OCI-LY1 (cell line): Measurements from ENCODE around the gene FAM151B.

Experiments
- H2AFZ ChIP-seq: fragments of 200-600 bp; sonication (generic), shearing (Covaris generic); 2 replicates; pipeline ENCODE4 v1.6.0; 2014; ENCODE audit warnings: antibody characterized with exemption, mild to moderate bottlenecking, low read length
- H3F3A ChIP-seq: fragments of 200-600 bp; sonication (generic), shearing (Covaris generic); 2 replicates; pipeline ENCODE4 v1.6.0; 2014; ENCODE audit warnings: mild to moderate bottlenecking, antibody characterized with exemption, low read length, moderate library complexity; ENCODE audit not compliant: insufficient read depth
- H3K27ac ChIP-seq: fragments of 200-600 bp; sonication (generic); 2 replicates; pipeline ENCODE4 v1.5.1; 2014; ENCODE audit warnings: low read length, mixed run types, mild to moderate bottlenecking, low read depth; ENCODE audit not compliant: poor library complexity, severe bottlenecking
- H3K27me3 ChIP-seq: fragments of 200-600 bp; sonication (generic); 2 replicates; pipeline ENCODE4 v1.6.0; 2014; ENCODE audit warnings: antibody characterized with exemption, mild to moderate bottlenecking, low read length, moderate library complexity; ENCODE audit not compliant: insufficient read depth
- H3K36me3 ChIP-seq: fragments of 200-600 bp; sonication (generic); 2 replicates; pipeline ENCODE4 v1.6.1; 2014; ENCODE audit warnings: mild to moderate bottlenecking, antibody characterized with exemption, low read length, moderate library complexity, mixed read lengths; ENCODE audit not compliant: insufficient read depth
- H3K4me1 ChIP-seq: fragments of 200-600 bp; sonication (generic); 2 replicates; pipeline ENCODE4 v1.5.1; 2014; ENCODE audit warnings: mild to moderate bottlenecking, low read length, moderate library complexity; ENCODE audit not compliant: insufficient read depth, severe bottlenecking
- H3K4me2 ChIP-seq: fragments of 200-600 bp; sonication (generic), shearing (Covaris generic); 2 replicates; pipeline ENCODE4 v1.6.1; 2014; ENCODE audit warnings: low read length
- H3K4me3 ChIP-seq: fragments of 200-600 bp; sonication (generic); 2 replicates; pipeline ENCODE4 v1.5.1; 2014; ENCODE audit warnings: low read length, low read depth, mild to moderate bottlenecking, mixed read lengths; ENCODE audit not compliant: poor library complexity, severe bottlenecking
- H3K79me2 ChIP-seq: fragments of 200-600 bp; shearing (Covaris generic); 2 replicates; pipeline ENCODE4 v1.6.1; 2016; ENCODE audit warnings: mixed run types, low read length, mixed read lengths; ENCODE audit not compliant: insufficient read depth
- H3K9ac ChIP-seq: fragments of 200-600 bp; sonication (generic), shearing (Covaris generic); 2 replicates; pipeline ENCODE4 v1.6.1; 2014; ENCODE audit warnings: mild to moderate bottlenecking, low read length, mixed read lengths
- H3K9me2 ChIP-seq: fragments of 200-600 bp; sonication (generic), shearing (Covaris generic); 2 replicates; pipeline ENCODE4 v1.6.1; 2014; ENCODE audit warnings: low read depth, mild to moderate bottlenecking, low read length, mixed read lengths
- H3K9me3 ChIP-seq: fragments of 200-600 bp; shearing (Covaris generic); 2 replicates; pipeline ENCODE4 v1.6.1; 2014; ENCODE audit warnings: low read length, mixed read lengths
- H4K20me1 ChIP-seq: fragments of 200-600 bp; sonication (generic), shearing (Covaris generic); 2 replicates; pipeline ENCODE4 v1.6.0; 2016; ENCODE audit warnings: mild to moderate bottlenecking, low read length; ENCODE audit not compliant: insufficient read depth
- CTCF ChIP-seq: fragments of 200-600 bp; sonication (generic), shearing (Covaris generic); IDR thresholded peaks from 2 replicates; pipeline ENCODE4 v1.5.1; 2017; ENCODE audit warnings: mild to moderate bottlenecking, antibody characterized with exemption, low read length, moderate library complexity, mixed read lengths
- EZH2 ChIP-seq: fragments of 200-600 bp; sonication (generic), shearing (Covaris generic); IDR thresholded peaks from 2 replicates; pipeline ENCODE4 v1.8.0; 2017; ENCODE audit warnings: borderline replicate concordance, mixed run types, mild to moderate bottlenecking, antibody characterized with exemption, low read length, moderate library complexity, mixed read lengths

The FAM151B gene

GRCh38 chr5:80569086-80569960, 81.4 kb downstream of the FAM151B start:
- Histone ChIP-seq H3K4me2 (no peak overlapping the region), H3K27ac (no peak overlapping the region), H4K20me1 (no peaks in the 10 kb centered on the region), H3K4me3 (no peak overlapping the region), H2AFZ (no peak overlapping the region), H3K9me3 (no peaks in the 10 kb centered on the region), H3K27me3 (peaks cover 4% of the 10 kb centered on the region; the same call in 1 of the 2 replicates), H3K9me2 (no peaks in the 10 kb centered on the region), H3F3A (no peaks in the 10 kb centered on the region), H3K36me3 (no peaks in the 10 kb centered on the region), H3K9ac (no peak overlapping the region), H3K4me1 (no peaks in the 10 kb centered on the region), H3K79me2 (no peaks in the 10 kb centered on the region)
- TF ChIP-seq CTCF: no peak
- TF ChIP-seq EZH2: no peak

- Histone ChIP-seq H3K4me3 (no peak within 1 kb of the TSS), H3K9me3 (no peaks in the 10 kb centered on the region), H2AFZ (no peak within 1 kb of the TSS), H3K79me2 (no peaks in the 10 kb centered on the region), H3K4me1 (no peaks in the 10 kb centered on the region), H3K27me3 (peaks cover 4% of the 10 kb centered on the region; the same call in 1 of the 2 replicates), H3K9me2 (no peaks in the 10 kb centered on the region), H3K9ac (no peak within 1 kb of the TSS), H3K27ac (no peak within 1 kb of the TSS), H4K20me1 (no peaks in the 10 kb centered on the region), H3K4me2 (no peak within 1 kb of the TSS; the same call in 1 of the 2 replicates), H3K36me3 (no peaks in the 10 kb centered on the region), H3F3A (no peaks in the 10 kb centered on the region)
- TF ChIP-seq EZH2 (no peak), CTCF (no peak)
Measured at GRCh38 chr5:80569961-80570786, 82.3 kb downstream of the FAM151B start, which contains the start of gene ANKRD34B. Gene ANKRD34B, minus strand, starts transcription at chr5:80570280. Its CDS starts 10,261 bp downstream, at chr5:80560019.

- Histone ChIP-seq H3K79me2 (no peaks in the 10 kb centered on the region), H3K9me3 (no peaks in the 10 kb centered on the region), H3K9ac (no peak overlapping the region), H3K4me2 (no peak overlapping the region), H3F3A (no peaks in the 10 kb centered on the region), H3K4me1 (no peaks in the 10 kb centered on the region), H3K36me3 (no peaks in the 10 kb centered on the region), H4K20me1 (no peaks in the 10 kb centered on the region), H3K4me3 (no peak overlapping the region), H3K27me3 (peaks cover 4% of the 10 kb centered on the region; the same call in 1 of the 2 replicates), H2AFZ (no peak overlapping the region), H3K27ac (no peak overlapping the region), H3K9me2 (no peaks in the 10 kb centered on the region)
- TF ChIP-seq CTCF (no peak), EZH2 (no peak)
Measured at GRCh38 chr5:80573062-80573461, 85.2 kb downstream of the FAM151B start.
